ENCODE data around the gene MGAT5B. TPM values are rescaled to one million over a fixed set of nuclear protein-coding genes. Genes with fewer than 3 reads are reported as not detected.

MGAT5B gene
- total and polyA plus RNA-seq, 10 of the 15 experiments (the other 5 are each of a cell fraction or from before 2014, with no cell fraction given): 0.13 TPM; not detected in 9

GRCh38 chr17:76932402-76933333 lies 64.5 kb downstream of the MGAT5B start:
- Histone ChIP-seq H3K4me1 (ENCODE audit: control insufficient read depth, insufficient read depth, low read length) (no peaks in the 10 kb centered on the region), H3K4me3 (no peak overlapping the region), H3K36me3 (ENCODE audit: control insufficient read depth in 2 of 2, insufficient read depth in 2 of 2, low read length in 1 of 2) (no peaks in the 10 kb centered on the region), H4K20me1 (ENCODE audit: control insufficient read depth, insufficient read depth) (no peaks in the 10 kb centered on the region), H3K27ac (ENCODE audit: control insufficient read depth, insufficient read depth) (no peak overlapping the region), H3K4me2 (ENCODE audit: control insufficient read depth, insufficient read depth) (no peak overlapping the region), H3K9me3 (replicated peaks; ENCODE audit: control insufficient read depth, insufficient read depth, low read length) (no peaks in the 10 kb centered on the region), H3K9ac (ENCODE audit: control insufficient read depth, insufficient read depth, low read length) (no peak overlapping the region), H3K79me2 (ENCODE audit: control insufficient read depth, insufficient read depth, low read length) (no peaks in the 10 kb centered on the region), H3K27me3 (replicated peaks in 1 of 2; ENCODE audit: control insufficient read depth in 2 of 2, insufficient read depth in 2 of 2, low read length in 1 of 2) (peaks cover 0 to 2% of the 10 kb centered on the region in 2 experiments; a peak in 3 of 4 replicates), H2AFZ (ENCODE audit: control insufficient read depth, low read depth, low read length) (no peak overlapping the region)
- in situ Hi-C loops (cut with MboI): no loop called here
- SMC1A ChIA-PET (ENCODE audit: uncharacterized antibody, unreplicated experiment): interaction anchor here (0.7 kb wide), 1 partner anchor 65 kb away, joined by 3 read pairs; no protein-coding TSS in a partner anchor
- WGBS (ENCODE audit: insufficient coverage, insufficient replicate concordance, low lambda C conversion rate, missing lambda C conversion rate): 59% methylated on average over 35 of the region's 36 CpGs
- ATAC-seq (no peak), FAIRE-seq (no peak), DNase-seq (ENCODE audit: low read depth, low spot score) (no peak)
- no peak for TF ChIP-seq ZNF687 (IDR thresholded peaks at IDR 0.05)
- TF ChIP-seq CHD2 (IDR thresholded peaks at IDR 0.05; ENCODE audit: borderline replicate concordance, low read depth, low read length): no peak
- TF ChIP-seq ZSCAN29 (IDR thresholded peaks at IDR 0.05): no peak
- TF ChIP-seq PAX8 (IDR thresholded peaks at IDR 0.05): no peak
- no peak for TF ChIP-seq NFYA (IDR thresholded peaks at IDR 0.05; ENCODE audit: borderline replicate concordance, low read depth, low read length)
- TF ChIP-seq SP1 (IDR thresholded peaks at IDR 0.05; ENCODE audit: low read depth, low read length): no peak
- no peak for TF ChIP-seq USF1 (IDR thresholded peaks at IDR 0.05; ENCODE audit: borderline replicate concordance, extremely low read length, insufficient read depth, low read depth, low read length)
- TF ChIP-seq POLR2AphosphoS2 (IDR thresholded peaks at IDR 0.05; ENCODE audit: low read depth, low read length): no peak
- CTCF ChIA-PET: no interaction called here
- RAD21 ChIA-PET (ENCODE audit: unreplicated experiment): no interaction called here
- POLR2A ChIA-PET: interaction anchor here (0.6 kb wide), 1 partner anchor 207 kb away, joined by 5 read pairs; no protein-coding TSS in a partner anchor
- BruUV-seq (replicated peaks): no TSS peak
- intact Hi-C loops (cut with micrococcal nuclease; ENCODE audit: unreplicated experiment): no loop called here
